ENCODE data around the gene SPG7. TPM values are rescaled to one million over a fixed set of nuclear protein-coding genes. Genes with fewer than 3 reads are reported as not detected.
"Not testable (repeated sequence)": the region's sequence is repeated elsewhere in the genome, so short reads cannot be mapped to it uniquely, and the experiment has no call there.

The SPG7 gene
- total RNA-seq, 1 donor from 2014 or later: 152 TPM

- no peak for DNase-seq (ENCODE audit: low read depth)
These were observed 55.6 kb downstream of the SPG7 start for GRCh38 chr16:89563639-89564392.

DNA sequence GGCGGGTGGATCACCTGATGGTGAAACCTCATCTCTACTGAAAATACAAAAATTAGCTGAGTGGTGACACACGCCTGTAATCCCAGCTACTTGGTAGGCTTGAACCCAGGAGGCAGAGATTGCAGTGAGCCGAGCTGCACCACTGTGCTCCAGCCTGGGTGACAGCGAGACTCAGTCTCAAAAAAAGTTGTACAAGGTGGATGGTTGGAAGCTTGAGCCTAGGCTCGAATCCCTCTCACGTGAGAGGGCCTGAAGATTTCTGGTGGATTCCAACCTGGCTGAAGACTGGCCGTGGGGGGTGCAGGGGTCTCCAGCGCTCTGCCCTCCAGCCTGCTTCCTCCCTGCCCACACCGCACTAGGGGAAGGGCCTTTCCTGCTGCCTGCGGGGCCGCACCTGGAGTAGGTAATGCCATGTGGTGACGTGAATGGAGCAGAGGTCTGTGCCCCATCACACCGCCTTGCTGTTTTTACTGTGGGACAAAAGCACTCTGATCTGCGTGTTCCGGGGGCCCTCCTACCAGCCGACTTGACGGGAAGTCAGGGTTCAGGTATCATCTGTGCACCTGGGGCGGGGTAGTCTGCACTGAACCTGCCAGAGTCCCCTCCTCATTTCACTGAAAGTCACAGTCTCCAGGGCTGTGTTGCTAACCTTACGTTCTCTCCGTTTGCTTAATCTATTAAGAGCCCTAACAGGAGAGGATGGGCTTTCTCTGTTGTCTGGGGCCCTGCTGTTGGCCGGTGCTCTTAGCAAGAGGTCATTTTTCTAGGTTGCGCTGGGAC is 56.5 kb downstream of the SPG7 start:
- no peak for DNase-seq (ENCODE audit: low read depth)

DNA sequence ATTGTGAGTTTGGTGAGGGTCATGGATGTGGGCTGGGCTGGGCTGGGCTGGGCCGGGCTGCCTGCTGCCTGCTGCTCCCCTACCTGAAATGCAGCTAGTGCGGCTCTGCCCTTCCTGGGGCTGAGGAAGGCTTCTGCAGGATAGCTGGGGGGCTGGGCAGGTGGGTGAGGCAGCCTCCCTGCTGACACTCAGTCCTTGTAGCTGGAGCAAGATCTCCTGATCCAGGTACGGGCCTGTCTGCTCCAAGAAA is 57.0 kb downstream of the SPG7 start:
- DNase-seq (ENCODE audit: low read depth): no peak

GRCh38 chr16:89565506-89566372 is 57.5 kb downstream of the SPG7 start:
- DNase-seq (ENCODE audit: low read depth): peak; percentile 45

DNA sequence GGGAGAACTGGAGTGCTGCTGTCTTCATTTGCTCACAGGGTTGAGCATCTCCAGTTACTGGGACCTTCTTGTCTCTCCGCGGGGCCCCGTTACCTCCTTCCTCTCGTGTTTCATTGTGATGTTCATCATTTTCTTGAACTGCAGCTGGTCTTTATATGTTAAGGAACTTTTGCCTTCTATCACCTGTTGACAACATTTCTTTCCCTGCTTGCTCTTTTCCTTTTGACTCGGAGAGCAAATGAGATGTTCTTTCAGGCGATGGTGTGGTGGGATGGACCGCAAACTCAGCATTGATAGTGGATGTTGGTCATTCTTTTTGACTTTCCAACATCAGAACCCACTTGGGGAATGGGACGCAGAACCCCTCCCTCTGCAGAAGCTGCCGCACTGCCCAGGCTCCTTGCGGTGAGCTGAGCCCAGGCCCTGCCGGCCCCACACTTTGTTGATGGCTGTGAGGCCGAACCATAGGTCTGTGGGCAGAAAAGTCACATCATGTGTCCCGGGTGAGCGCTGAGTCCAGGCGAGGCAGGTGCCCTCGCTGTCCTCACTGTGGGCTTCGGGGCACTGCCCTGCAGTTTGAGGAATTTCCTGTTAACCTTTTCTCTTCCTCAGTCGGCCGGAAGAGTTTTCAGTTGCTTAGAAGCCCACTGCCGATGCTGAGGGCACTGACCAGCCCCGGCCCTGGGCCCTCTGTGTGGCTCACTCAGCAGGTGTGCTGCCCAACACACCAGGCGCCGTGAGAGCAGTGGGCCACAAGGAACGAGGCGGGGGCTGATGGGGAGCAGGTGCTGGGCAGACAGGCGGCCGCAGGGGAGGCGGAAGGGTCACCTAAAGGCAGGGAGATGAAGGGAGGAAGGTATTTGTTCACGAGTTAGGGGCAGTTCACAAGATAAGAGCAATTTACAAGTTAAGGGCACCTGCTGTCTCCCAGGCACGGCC is 59.7 kb downstream of the SPG7 start:
- no peak for DNase-seq (ENCODE audit: low read depth)

DNA sequence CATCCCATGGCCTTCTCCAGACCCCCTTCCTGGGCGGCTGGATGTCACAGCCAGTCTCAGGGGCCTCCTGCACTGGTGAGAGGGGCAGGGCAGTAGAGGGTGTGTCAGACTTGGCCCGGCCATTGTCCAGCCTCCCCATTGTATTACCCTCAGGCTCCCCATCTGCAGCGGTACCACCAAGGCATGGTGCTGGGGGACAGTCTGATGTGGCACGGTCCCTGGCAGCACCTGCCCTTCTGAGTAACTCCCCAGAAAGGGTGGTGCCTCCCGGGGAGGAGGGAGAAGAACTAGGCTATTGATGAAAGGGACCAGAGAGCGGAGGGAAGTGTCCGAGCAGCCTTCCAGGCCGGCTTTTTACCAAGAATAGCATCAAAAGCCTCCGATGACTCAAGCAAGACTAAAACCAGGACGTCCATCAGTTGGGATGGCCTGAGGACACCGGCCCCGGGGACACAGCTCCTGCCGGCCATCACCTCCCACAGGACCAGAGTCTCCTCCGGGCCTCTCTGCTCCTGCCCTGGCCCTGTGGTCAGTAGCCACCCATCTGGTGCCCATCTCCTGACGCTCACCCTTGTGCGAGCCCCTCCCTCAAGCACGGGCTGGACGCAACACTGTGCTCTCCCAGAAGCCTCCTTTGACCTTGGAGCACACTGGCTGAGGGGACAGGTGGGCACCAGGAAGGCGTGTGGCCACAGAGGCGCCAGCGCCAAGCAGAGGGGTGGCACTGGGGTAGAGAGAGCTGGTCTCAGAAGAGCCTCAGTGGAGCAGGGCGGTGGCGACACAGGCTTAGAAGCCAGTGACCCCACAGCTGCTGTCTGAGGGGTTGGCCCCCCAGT is 61.5 kb downstream of the SPG7 start:
- no peak for DNase-seq (ENCODE audit: low read depth)

DNA sequence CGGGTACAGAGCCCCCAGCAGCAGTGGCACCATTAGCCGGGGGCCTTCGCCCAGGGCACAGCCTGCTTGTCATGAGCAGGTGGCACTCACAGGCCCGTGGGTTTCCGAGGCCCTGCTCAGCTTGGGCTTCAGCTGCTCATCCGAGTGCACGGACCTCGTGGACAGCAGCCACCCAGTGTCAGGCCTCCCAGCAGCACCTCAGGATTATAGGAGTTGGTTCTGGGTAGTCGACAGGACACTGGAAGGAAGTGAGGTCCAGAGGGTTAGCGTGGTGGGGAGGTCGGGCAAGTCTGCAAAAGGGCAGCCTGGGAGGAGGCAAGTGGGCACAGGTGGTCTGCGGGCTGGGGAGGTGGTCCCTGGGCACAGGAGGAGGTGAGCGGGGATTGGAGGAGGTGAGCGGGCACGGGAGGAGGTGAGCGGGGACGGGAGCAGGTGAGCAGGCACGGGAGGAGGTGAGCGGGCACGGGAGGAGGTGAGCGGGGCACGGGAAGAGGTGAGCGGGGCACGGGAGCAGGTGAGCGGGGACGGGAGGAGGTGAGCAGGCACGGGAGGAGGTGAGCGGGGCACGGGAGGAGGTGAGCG is 62.2 kb downstream of the SPG7 start:
- DNase-seq (ENCODE audit: low read depth): no peak

- DNase-seq (ENCODE audit: low read depth): not testable (repeated sequence)
These were observed 62.9 kb downstream of the SPG7 start for GRCh38 chr16:89570983-89571598.

DNA sequence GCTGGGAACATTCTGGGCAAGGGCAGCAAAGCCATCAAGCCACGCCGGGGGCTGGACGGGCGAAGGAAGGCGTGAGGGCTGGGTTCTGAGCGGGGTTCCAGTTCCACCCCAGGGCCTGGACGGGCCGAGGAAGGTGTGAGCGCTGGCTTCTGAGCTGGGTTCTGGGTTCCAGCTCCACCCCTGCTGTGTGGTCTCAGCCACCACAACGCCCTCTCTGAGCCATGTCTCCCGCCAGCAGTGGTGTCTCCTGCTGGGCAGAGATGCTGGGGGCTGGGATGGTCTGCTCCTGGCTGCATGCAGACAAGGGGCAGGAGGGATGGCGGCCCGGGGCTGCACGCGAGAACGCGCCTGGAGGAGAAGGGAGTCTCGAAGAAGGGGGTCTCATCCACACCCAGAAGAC is 63.4 kb downstream of the SPG7 start:
- no peak for DNase-seq (ENCODE audit: low read depth)

DNA sequence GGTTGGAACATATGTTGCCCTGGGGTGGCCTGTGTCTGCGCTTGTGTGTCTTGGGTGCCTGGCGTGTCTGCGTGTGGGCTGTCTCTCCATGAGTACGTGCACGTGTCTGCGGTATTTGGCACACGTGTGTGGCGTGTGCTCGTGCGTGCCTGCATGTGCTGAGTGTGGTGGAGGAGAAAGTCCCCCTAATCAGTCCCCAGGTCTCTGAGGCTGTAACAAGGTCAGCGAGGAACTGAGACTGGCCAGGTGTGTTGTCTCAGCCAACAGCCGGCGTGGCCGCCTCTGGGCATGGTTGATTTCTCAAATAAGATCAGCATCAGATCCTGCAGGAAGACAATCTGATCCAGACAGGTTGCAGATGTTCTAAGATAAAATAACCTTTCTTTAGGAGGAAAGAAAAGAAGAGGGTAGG is 63.9 kb downstream of the SPG7 start:
- no peak for DNase-seq (ENCODE audit: low read depth)

- DNase-seq (ENCODE audit: low read depth): no peak
These were observed 64.4 kb downstream of the SPG7 start for GRCh38 chr16:89572485-89573205.

GRCh38 chr16:89573826-89574680 is 65.8 kb downstream of the SPG7 start:
- no peak for DNase-seq (ENCODE audit: low read depth)

GRCh38 chr16:89574681-89575246 is 66.6 kb downstream of the SPG7 start:
- no peak for DNase-seq (ENCODE audit: low read depth)

DNA sequence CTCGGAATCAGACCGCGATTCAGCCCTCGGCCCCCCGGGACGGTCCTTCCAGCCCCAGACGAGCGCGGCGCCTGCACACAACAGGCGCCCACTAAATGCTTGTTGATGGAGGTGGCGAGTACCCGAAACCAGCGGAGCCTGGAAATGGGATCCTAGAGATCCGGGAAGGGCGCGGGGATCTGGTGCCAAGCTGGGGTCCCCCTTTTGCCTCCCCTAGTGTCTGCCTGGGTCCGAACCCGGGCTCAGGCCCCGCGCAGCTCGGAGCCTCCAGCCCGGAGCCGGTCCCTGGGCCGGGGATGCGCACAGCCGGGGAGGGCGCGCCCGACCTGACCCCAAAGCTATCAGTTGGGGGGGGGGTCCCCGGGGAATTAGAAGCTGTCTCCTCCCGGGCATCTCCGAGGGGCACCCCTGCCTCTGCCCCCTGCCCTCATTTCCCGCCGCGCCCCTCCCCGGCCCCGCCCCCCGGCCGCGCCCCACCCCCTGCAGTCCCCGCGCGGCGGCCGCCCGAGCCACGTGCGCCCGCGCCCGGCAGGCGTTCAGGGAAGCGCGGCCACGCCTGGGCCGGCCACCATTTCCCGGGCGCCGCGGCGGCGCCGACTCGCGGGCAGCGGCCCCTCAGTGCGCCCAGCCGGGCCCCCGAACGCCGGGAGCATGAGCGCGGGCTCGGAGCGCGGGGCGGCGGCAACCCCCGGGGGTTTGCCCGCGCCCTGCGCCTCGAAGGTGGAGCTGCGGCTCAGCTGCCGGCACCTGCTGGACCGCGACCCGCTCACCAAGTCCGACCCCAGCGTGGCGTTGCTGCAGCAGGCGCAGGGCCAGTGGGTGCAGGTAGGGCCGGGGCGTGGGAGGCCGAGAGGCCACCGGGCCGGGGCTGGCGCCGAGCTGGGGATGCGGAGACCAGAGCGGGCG is 67.3 kb downstream of the SPG7 start, which contains the start of gene CPNE7:
CPNE7 (plus strand) TSS at position 512 of the 906 bp plus-strand sequence; CDS start at position 652, 140 bp downstream.
- no peak for DNase-seq (ENCODE audit: low read depth)

DNA sequence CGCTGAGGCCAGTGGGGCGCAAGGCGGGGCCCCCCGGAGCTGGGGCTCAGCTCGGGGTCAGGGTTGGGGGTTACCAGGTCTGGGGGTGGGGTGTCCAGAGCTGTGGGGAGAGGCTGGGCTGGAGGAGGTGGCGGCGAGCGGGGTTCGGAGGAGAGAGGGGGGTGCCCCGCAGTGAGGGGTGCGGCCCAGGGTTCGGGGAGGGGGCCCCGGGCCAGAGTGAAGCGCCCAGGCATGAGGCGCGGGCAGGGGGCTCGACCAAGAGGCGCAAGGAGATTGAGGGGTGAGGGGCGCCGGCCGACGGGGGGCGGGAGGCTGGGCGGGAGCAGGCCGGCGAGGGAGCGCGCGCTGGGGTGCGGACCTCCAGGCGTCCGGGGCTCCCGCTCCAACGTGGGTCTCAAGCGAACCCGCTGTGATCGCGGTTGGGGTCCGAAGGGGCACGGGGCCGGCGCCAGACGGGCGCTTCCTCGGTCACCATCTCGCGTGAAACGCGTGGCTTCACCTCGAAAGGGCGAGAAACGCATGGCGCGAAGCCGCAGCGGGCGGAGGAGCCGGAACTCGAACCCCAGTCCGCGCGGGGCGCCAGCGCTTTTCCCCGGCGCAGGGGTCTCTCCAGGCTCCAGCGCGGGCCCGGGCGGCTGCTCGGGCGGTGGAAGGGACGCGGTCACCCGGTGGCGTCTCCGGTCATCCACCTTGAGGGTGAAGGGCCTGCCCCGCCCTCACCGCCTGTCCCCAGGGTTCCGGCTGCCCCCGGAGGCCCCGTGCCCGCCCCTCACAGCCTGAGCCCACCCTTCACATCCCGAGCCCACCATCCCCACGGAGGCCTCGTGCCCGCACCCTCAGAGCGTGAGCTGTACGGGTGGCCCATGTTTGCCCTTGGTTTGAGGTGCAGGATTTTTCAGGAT is 68.2 kb downstream of the SPG7 start:
- no peak for DNase-seq (ENCODE audit: low read depth)
